CD4-positive, alpha-beta T cell treated with Interleukin-4 for 1 hour (primary cell): Measurements from ENCODE around the gene UMODL1.

Source experiments
- DNase-seq, 2 donors: peaks; one replicate each; pipeline ENCODE4 v3.0.0-alpha.2; 2020 to 2022

Gene UMODL1

GRCh38 chr21:42040411-42041180 is 30.5 kb upstream of the UMODL1 start:
- DNase-seq = no peak

GRCh38 chr21:42041246-42041645 is 29.9 kb upstream of the UMODL1 start:
- no peak for DNase-seq

- DNase-seq = no peak
Observed at GRCh38 chr21:42041711-42042110, 29.4 kb upstream of the UMODL1 start.

- DNase-seq = no peak
Observed at GRCh38 chr21:42042651-42043050, 28.5 kb upstream of the UMODL1 start.

- no peak for DNase-seq
Observed at GRCh38 chr21:42043201-42043895, 27.8 kb upstream of the UMODL1 start.

- DNase-seq = no peak
Observed at GRCh38 chr21:42043961-42044360, 27.2 kb upstream of the UMODL1 start.

- DNase-seq = no peak
Observed at GRCh38 chr21:42044871-42045495, 26.1 kb upstream of the UMODL1 start.

- DNase-seq = no peak
Observed at GRCh38 chr21:42047821-42048613, 23.1 kb upstream of the UMODL1 start.

- DNase-seq = no peak
Observed at GRCh38 chr21:42048870-42049577, 22.1 kb upstream of the UMODL1 start.

- DNase-seq = no peak
Observed at GRCh38 chr21:42049578-42050430, 21.3 kb upstream of the UMODL1 start.

- no peak for DNase-seq
Observed at GRCh38 chr21:42051788-42052187, 19.3 kb upstream of the UMODL1 start.

- no peak for DNase-seq
Observed at GRCh38 chr21:42055425-42055824, 15.7 kb upstream of the UMODL1 start.

GRCh38 chr21:42056468-42056867 is 14.6 kb upstream of the UMODL1 start:
- DNase-seq = no peak

- DNase-seq = no peak
Observed at GRCh38 chr21:42056996-42057689, 14.0 kb upstream of the UMODL1 start.

- no peak for DNase-seq
Observed at GRCh38 chr21:42057851-42058437, 13.2 kb upstream of the UMODL1 start.

GRCh38 chr21:42058631-42059111 is 12.4 kb upstream of the UMODL1 start:
- DNase-seq = no peak

- no peak for DNase-seq
Observed at GRCh38 chr21:42059141-42059540, 12.0 kb upstream of the UMODL1 start.

- DNase-seq = no peak
Observed at GRCh38 chr21:42059721-42060120, 11.4 kb upstream of the UMODL1 start.

GRCh38 chr21:42060166-42060565 is 11.0 kb upstream of the UMODL1 start:
- no peak for DNase-seq
